K562 (cell line): ENCODE measurements around the gene PLCD1. TPM values are rescaled to one million over a fixed set of nuclear protein-coding genes. Genes with fewer than 3 reads are reported as not detected.
"Not testable (repeated sequence)": the region's sequence is repeated elsewhere in the genome, so short reads cannot be mapped to it uniquely, and the experiment has no call there.

Experiments used
- ATAC-seq: fragments of 200-7000 bp; cut with Tn5 transposase; 3 replicates; pipeline ENCODE4 v1.9.1; 2020; ENCODE audit warnings: moderate library complexity
- BruUV-seq: library from RNA; stranded (reverse); fragments of 400-500 nt; replicated peaks from 2 replicates; lab custom pipeline; 2021; lab: Mats Ljungman, UMichigan
- CTCF ChIA-PET: fragments of 300-600 bp; formaldehyde crosslinking; extraction: SDS; loops from one replicate; lab custom pipeline; 2021; ENCODE audit warnings: low intra/inter-chr PET ratio; lab: Yijun Ruan, JAX
- POLR2A ChIA-PET: fragments of 300-600, 350-650 bp; sonication (Branson Sonifier 250); formaldehyde crosslinking; extraction: SDS; loops from one replicate; lab custom pipeline; 2021; ENCODE audit warnings: antibody characterized with exemption, inconsistent platforms; lab: Yijun Ruan, JAX
- DNase-seq, 4 experiments: peaks; one replicate each; pipeline versions ENCODE4 v3.0.0 to v3.0.0-alpha.2; 2011 to 2018; ENCODE audit warnings: low spot score in 3 of 4, mixed read lengths in 3 of 4; ENCODE audit errors: extremely low read depth in 1 of 4
- FAIRE-seq: peaks from 2 replicates; lab custom pipeline; 2011; peaks lifted over from hg19 to GRCh38; lab: Jason Lieb, UNC
- H2AFZ ChIP-seq: 2 replicates; pipeline ENCODE4 v1.6.0; 2011; ENCODE audit warnings: low read depth, low read length, control low read depth, inconsistent platforms
- H3K27ac ChIP-seq: fragments of 200-600 bp; 3 replicates; pipeline ENCODE4 v1.8.0; 2011; ENCODE audit warnings: low read depth, mild to moderate bottlenecking, control low read depth, inconsistent platforms, low read length, moderate library complexity, mixed read lengths; ENCODE audit errors: extremely low read depth
- H3K27me3 ChIP-seq, 2 experiments: fragments of 300-600 bp in 1 of 2; 2 replicates in 1 of 2; 3 replicates in 1 of 2; pipeline versions ENCODE4 v1.6.0 to v1.8.0; 2011; ENCODE audit warnings: inconsistent platforms in 2 of 2, low read length in 2 of 2, mild to moderate bottlenecking in 1 of 2, mixed read lengths in 1 of 2, moderate library complexity in 1 of 2; ENCODE audit not compliant: control insufficient read depth in 2 of 2, insufficient read depth in 2 of 2
- H3K36me3 ChIP-seq: fragments of 300-600 bp; 3 replicates; pipeline ENCODE4 v1.8.0; 2011; ENCODE audit warnings: mild to moderate bottlenecking, low read length, inconsistent platforms; ENCODE audit not compliant: control insufficient read depth, insufficient read depth
- H3K4me1 ChIP-seq, 2 experiments: fragments of 200-600 bp in 1 of 2; replicated peaks in 1 of 2; 2 replicates in 1 of 2; 3 replicates in 1 of 2; pipeline versions ENCODE4 v1.5.1 to v1.8.0; 2011; ENCODE audit warnings: inconsistent platforms in 2 of 2, low read length in 2 of 2, mild to moderate bottlenecking in 1 of 2, mixed read lengths in 1 of 2, moderate library complexity in 1 of 2; ENCODE audit not compliant: control insufficient read depth in 2 of 2, insufficient read depth in 2 of 2
- H3K4me2 ChIP-seq: 2 replicates; pipeline ENCODE4 v1.6.1; 2011; ENCODE audit warnings: low read length, control low read depth, inconsistent platforms, mixed read lengths; ENCODE audit not compliant: insufficient read depth
- H3K4me3 ChIP-seq: fragments of 200-600 bp; sonication (generic), shearing (Covaris generic); 2 replicates; pipeline ENCODE4 v1.5.1; 2016; ENCODE audit warnings: control low read depth, inconsistent platforms
- H3K79me2 ChIP-seq: fragments of 200-600 bp; 3 replicates; pipeline ENCODE4 v1.8.0; 2011; ENCODE audit warnings: low read length, inconsistent platforms; ENCODE audit not compliant: control insufficient read depth, insufficient read depth
- H3K9ac ChIP-seq, 2 experiments: 2 replicates each; pipeline versions ENCODE4 v1.6.0 to v1.6.1; 2011; ENCODE audit warnings: low read depth in 2 of 2, low read length in 2 of 2, control low read depth in 1 of 2, inconsistent platforms in 1 of 2, mild to moderate bottlenecking in 1 of 2, mixed read lengths in 1 of 2; ENCODE audit not compliant: insufficient read depth in 1 of 2
- H3K9me1 ChIP-seq: one replicate; pipeline ENCODE4 v1.6.0; 2011; ENCODE audit warnings: inconsistent platforms, mild to moderate bottlenecking, low read length, moderate library complexity; ENCODE audit not compliant: control insufficient read depth, insufficient read depth
- H3K9me3 ChIP-seq: replicated peaks from 2 replicates; pipeline ENCODE4 v1.5.1; 2011; ENCODE audit warnings: low read depth, low read length, inconsistent platforms; ENCODE audit not compliant: control insufficient read depth, insufficient read depth
- H4K20me1 ChIP-seq: replicated peaks from 2 replicates; pipeline ENCODE4 v1.6.1; 2011; ENCODE audit warnings: low read length, inconsistent platforms, mixed read lengths; ENCODE audit not compliant: control insufficient read depth, insufficient read depth
- ERF ChIP-seq: fragments of 450-650 bp; formaldehyde crosslinking; IDR thresholded peaks from 2 replicates; pipeline ENCODE4 v1.4.0; 2020; ENCODE audit warnings: mild to moderate bottlenecking, mixed read lengths
- FOXP1 ChIP-seq: sonication (generic); formaldehyde crosslinking; IDR thresholded peaks from 2 replicates; pipeline ENCODE4 v1.8.0; 2022; ENCODE audit warnings: mild to moderate bottlenecking, missing genetic modification reagents
- RFX1 ChIP-seq: fragments of 450-650 bp; IDR thresholded peaks from 2 replicates; pipeline ENCODE4 v1.6.1; 2016; ENCODE audit warnings: mild to moderate bottlenecking, moderate library complexity
- ZNF134 ChIP-seq: fragments of 250-450 bp; sonication (Bioruptor Pico); conservative IDR thresholded peaks from 2 replicates; pipeline ENCODE4 v1.4.0; 2020
- ZNF561 ChIP-seq: fragments of 450-650 bp; formaldehyde crosslinking; conservative IDR thresholded peaks from 2 replicates; pipeline ENCODE4 v1.4.0; 2020; ENCODE audit warnings: mild to moderate bottlenecking, moderate library complexity
- WGBS: fragments of 100-300 bp; shearing (Covaris generic); methylation state at CpG from one replicate; pipeline ENCODE4 v1.1.6; 2016; ENCODE audit warnings: low coverage, mixed read lengths; ENCODE audit not compliant: insufficient coverage; ENCODE audit errors: missing lambda C conversion rate; 5-methylcytosine and 5-hydroxymethylcytosine counted together
- in situ Hi-C: fragments of 300-500 bp; cut with MboI; formaldehyde crosslinking; loops from 4 replicates; pipeline ENCODE4 v1.15.0; 2018; ENCODE audit warnings: inconsistent platforms, mixed read lengths
- intact Hi-C: fragments of 100-400 bp; cut with micrococcal nuclease; formaldehyde crosslinking; loops from 2 replicates; pipeline ENCODE4 v1.14.2; 2022
- polyA plus RNA-seq, 8 experiments: library from polyadenylated mRNA; depleted of rRNA in 4 of 8; stranded (reverse) in 5 of 8; unstranded in 3 of 8; fragments of >200 nt; fragmentation: Nextera tagmentation in 2 of 8; fragmentation: Illumina TruSeq in 1 of 8; extraction: Ambion mirVana in 2 of 8; extraction: Trizol in 1 of 8; gene quantifications; 2 replicates each; pipeline versions ENCODE4 v1.2.1 to v1.2.3, GENCODE V29; 2011 to 2014; ENCODE audit warnings: inconsistent platforms in 1 of 8, missing spikeins in 1 of 8
- total RNA-seq, 7 experiments: library from RNA; depleted of rRNA in 6 of 7; stranded (reverse); fragments of >200 nt in 6 of 7; fragmentation: Illumina TruSeq in 2 of 7; extraction: Trizol in 2 of 7; gene quantifications; 2 replicates each; pipeline versions ENCODE4 v1.2.1 to v1.2.3, GENCODE V29; 2011 to 2021; ENCODE audit warnings: low replicate concordance in 1 of 7
- TF ChIP-seq, protein P1 (sequence below): IDR thresholded peaks from 2 replicates; pipeline ENCODE4 v1.6.1; 2014; ENCODE audit warnings: antibody characterized with exemption
- TF ChIP-seq, protein P2 (sequence below): sonication (generic); formaldehyde crosslinking; IDR thresholded peaks from 2 replicates; pipeline ENCODE4 v1.8.0; 2022; ENCODE audit warnings: missing genetic modification reagents, mild to moderate bottlenecking, borderline replicate concordance
- TF ChIP-seq, protein P3 (sequence below), 2 experiments: fragments of 450-650 bp; IDR thresholded peaks; 2 replicates each; pipeline ENCODE4 v1.6.1; 2016

The PLCD1 gene
- total and polyA plus RNA-seq, 9 of the 15 experiments (the other 6 are each of a cell fraction or from before 2014, with no cell fraction given) = 5.4 to 209 (median 116) TPM

DNA sequence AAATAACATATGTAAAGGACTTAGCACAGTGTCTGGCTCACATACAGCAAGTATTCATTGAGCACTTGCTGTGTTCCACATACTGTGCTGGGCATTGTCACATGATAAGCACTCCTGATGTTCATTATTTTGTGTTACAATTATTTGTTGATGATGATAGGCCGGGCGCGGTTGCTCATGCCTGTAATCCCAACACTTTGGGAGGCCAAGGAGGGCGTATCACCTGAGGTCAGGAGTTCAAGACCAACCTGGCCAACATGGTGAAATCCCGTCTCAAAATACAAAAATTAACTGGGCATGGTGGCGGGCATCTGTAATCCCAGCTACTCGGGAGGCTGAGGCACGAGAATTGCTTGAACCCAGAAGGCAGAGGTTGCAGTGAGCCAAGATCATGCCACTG, 57.4 kb downstream of the PLCD1 start:
- 41% methylated on average over 8 of the region's 8 CpGs for WGBS

DNA sequence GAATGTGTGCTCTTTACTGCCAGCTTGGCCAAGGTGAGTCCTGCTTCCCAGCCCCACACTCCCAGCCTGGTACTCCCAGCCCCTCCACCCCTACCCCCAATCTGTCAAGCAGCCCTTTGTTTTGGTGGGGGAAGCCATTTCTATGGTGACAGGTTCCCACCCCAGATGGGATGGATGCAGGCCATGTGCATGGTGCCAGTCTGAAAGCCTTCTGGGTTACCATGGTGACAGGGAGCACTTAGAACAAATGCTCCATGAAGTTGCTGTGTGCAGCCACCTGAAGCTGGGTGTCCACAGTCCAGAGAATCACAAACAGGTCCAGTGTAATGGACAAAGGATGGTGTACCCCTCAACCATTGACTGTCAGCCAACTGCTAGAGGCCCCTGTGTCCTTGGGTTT, 58.0 kb downstream of the PLCD1 start:
- Histone ChIP-seq H3K27ac (no peak overlapping the region), H3K9ac (no peak overlapping the region), H3K4me3 (no peak overlapping the region), H2AFZ (no peak overlapping the region), H3K36me3 (peaks cover 4% of the 10 kb centered on the region; the same call in 1 of the 3 replicates), H4K20me1 (no peaks in the 10 kb centered on the region), H3K4me2 (no peak overlapping the region), H3K9me1 (peaks cover 2% of the 10 kb centered on the region), H3K4me1 (peaks cover 0 to 7% of the 10 kb centered on the region in 2 experiments; a peak in 3 of 5 replicates), H3K79me2 (no peaks in the 10 kb centered on the region), H3K9me3 (no peaks in the 10 kb centered on the region), H3K27me3 (no peaks in the 10 kb centered on the region)
- CTCF ChIA-PET = interaction anchor here (1.0 kb wide), 1 partner anchor 116 kb away, joined by 3 read pairs; no protein-coding TSS in a partner anchor
- BruUV-seq = no TSS peak
- in situ Hi-C loops = loop anchor here (5.0 kb wide), 1 partner anchor 114 kb away; no protein-coding TSS in a partner anchor
- no peak for ATAC-seq
- no peak for DNase-seq
- intact Hi-C loops = loop anchor here (5.0 kb wide), 2 partner anchors 146 to 511 kb away; no protein-coding TSS in a partner anchor
- POLR2A ChIA-PET = interaction anchor here (1.1 kb wide), 1 partner anchor 11 kb away, joined by 4 read pairs; no protein-coding TSS in a partner anchor
- no peak for FAIRE-seq
- TF ChIP-seq RFX1 (peak; percentile 76), ZNF134 (CRISPR knock-in tag) (no peak), FOXP1 (CRISPR knock-in tag) (no peak), ERF (CRISPR knock-in tag) (no peak), ZNF561 (CRISPR knock-in tag) (no peak)
- TF ChIP-seq, protein P1, sequence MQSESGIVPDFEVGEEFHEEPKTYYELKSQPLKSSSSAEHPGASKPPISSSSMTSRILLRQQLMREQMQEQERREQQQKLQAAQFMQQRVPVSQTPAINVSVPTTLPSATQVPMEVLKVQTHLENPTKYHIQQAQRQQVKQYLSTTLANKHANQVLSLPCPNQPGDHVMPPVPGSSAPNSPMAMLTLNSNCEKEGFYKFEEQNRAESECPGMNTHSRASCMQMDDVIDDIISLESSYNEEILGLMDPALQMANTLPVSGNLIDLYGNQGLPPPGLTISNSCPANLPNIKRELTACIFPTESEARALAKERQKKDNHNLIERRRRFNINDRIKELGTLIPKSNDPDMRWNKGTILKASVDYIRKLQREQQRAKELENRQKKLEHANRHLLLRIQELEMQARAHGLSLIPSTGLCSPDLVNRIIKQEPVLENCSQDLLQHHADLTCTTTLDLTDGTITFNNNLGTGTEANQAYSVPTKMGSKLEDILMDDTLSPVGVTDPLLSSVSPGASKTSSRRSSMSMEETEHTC = no peak
- TF ChIP-seq, protein P2, sequence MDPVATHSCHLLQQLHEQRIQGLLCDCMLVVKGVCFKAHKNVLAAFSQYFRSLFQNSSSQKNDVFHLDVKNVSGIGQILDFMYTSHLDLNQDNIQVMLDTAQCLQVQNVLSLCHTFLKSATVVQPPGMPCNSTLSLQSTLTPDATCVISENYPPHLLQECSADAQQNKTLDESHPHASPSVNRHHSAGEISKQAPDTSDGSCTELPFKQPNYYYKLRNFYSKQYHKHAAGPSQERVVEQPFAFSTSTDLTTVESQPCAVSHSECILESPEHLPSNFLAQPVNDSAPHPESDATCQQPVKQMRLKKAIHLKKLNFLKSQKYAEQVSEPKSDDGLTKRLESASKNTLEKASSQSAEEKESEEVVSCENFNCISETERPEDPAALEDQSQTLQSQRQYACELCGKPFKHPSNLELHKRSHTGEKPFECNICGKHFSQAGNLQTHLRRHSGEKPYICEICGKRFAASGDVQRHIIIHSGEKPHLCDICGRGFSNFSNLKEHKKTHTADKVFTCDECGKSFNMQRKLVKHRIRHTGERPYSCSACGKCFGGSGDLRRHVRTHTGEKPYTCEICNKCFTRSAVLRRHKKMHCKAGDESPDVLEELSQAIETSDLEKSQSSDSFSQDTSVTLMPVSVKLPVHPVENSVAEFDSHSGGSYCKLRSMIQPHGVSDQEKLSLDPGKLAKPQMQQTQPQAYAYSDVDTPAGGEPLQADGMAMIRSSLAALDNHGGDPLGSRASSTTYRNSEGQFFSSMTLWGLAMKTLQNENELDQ (CRISPR knock-in tag) = no peak
- TF ChIP-seq, protein P3, sequence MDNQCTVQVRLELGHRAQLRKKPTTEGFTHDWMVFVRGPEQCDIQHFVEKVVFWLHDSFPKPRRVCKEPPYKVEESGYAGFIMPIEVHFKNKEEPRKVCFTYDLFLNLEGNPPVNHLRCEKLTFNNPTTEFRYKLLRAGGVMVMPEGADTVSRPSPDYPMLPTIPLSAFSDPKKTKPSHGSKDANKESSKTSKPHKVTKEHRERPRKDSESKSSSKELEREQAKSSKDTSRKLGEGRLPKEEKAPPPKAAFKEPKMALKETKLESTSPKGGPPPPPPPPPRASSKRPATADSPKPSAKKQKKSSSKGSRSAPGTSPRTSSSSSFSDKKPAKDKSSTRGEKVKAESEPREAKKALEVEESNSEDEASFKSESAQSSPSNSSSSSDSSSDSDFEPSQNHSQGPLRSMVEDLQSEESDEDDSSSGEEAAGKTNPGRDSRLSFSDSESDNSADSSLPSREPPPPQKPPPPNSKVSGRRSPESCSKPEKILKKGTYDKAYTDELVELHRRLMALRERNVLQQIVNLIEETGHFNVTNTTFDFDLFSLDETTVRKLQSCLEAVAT (IDR thresholded peaks at IDR 0.05) = no peak

More for the DNA sequence above, 57.4 kb downstream of the PLCD1 start:
- H3K27ac ChIP-seq, H3K79me2 ChIP-seq, CTCF ChIA-PET, ATAC-seq, DNase-seq, H2AFZ ChIP-seq, H3K4me3 ChIP-seq, H3K4me1 ChIP-seq, H4K20me1 ChIP-seq, H3K4me2 ChIP-seq, FAIRE-seq, H3K9ac ChIP-seq, H3K27me3 ChIP-seq, H3K36me3 ChIP-seq, BruUV-seq, H3K9me3 ChIP-seq, H3K9me1 ChIP-seq: not testable (repeated sequence)
- in situ Hi-C loops (loop anchor here (5.0 kb wide), 1 partner anchor 115 kb away; no protein-coding TSS in a partner anchor), intact Hi-C loops (loop anchor here (5.0 kb wide), 2 partner anchors 145 to 510 kb away; no protein-coding TSS in a partner anchor)
- POLR2A ChIA-PET = interaction anchor here (1.1 kb wide), 1 partner anchor 10 kb away, joined by 4 read pairs; no protein-coding TSS in a partner anchor
